ENCODE data around the gene PLBD1. TPM values are rescaled to one million over a fixed set of nuclear protein-coding genes. Genes with fewer than 3 reads are reported as not detected.

The PLBD1 gene
- total RNA-seq, 6 donors from 2014 or later = 17.8 to 69.2 (median 36.5) TPM

- DNase-seq = no peak
- no peak for ATAC-seq (ENCODE audit: low FRiP score in 2 of 2)
These were observed 44.6 kb upstream of the PLBD1 start for GRCh38 chr12:14612250-14612649.

GRCh38 chr12:14611640-14612203, 44.0 kb upstream of the PLBD1 start:
- ATAC-seq (ENCODE audit: low FRiP score in 2 of 2) = no peak
- no peaks in the 10 kb centered on the region for H3K27me3 ChIP-seq
- no peak overlapping the region for H3K4me3 ChIP-seq
- no peak for DNase-seq
- H3K27ac ChIP-seq = no peak overlapping the region
- 96% methylated on average over 3 of the region's 3 CpGs for WGBS, 2 donors
- H3K9me3 ChIP-seq = peaks cover 0 to 27% (median 8%) of the 10 kb centered on the region in 4 donors
- no peaks in the 10 kb centered on the region for H3K36me3 ChIP-seq
- no peak for TF ChIP-seq CTCF (IDR thresholded peaks at IDR 0.05)
- no peak for TF ChIP-seq POLR2A (IDR thresholded peaks at IDR 0.05)
- TF ChIP-seq POLR2AphosphoS5 (IDR thresholded peaks at IDR 0.05) = no peak
- TF ChIP-seq EP300 (IDR thresholded peaks at IDR 0.05) = no peak
- H3K4me1 ChIP-seq = peaks cover 0 to 6% (median 5%) of the 10 kb centered on the region in 4 donors

More at GRCh38 chr12:14612250-14612649, 44.6 kb upstream of the PLBD1 start:
- H3K27me3 ChIP-seq = no peaks in the 10 kb centered on the region
- H3K4me1 ChIP-seq = peaks cover 0 to 6% (median 5%) of the 10 kb centered on the region in 4 donors
- no peak overlapping the region for H3K27ac ChIP-seq
- H3K36me3 ChIP-seq = no peaks in the 10 kb centered on the region
- no peak for TF ChIP-seq CTCF (IDR thresholded peaks at IDR 0.05)
- no peak for TF ChIP-seq POLR2AphosphoS5 (IDR thresholded peaks at IDR 0.05)
- TF ChIP-seq EP300 (IDR thresholded peaks at IDR 0.05) = no peak
- TF ChIP-seq POLR2A (IDR thresholded peaks at IDR 0.05) = no peak
- H3K4me3 ChIP-seq = no peak overlapping the region
- H3K9me3 ChIP-seq = peaks cover 0 to 22% (median 8%) of the 10 kb centered on the region in 4 donors
- 93% methylated on average over 3 of the region's 3 CpGs for WGBS, 2 donors

- DNase-seq (no peak), ATAC-seq (ENCODE audit: low FRiP score in 2 of 2) (no peak)
- no peaks in the 10 kb centered on the region for H3K27me3 ChIP-seq
- H3K9me3 ChIP-seq = peaks cover 13 to 45% (median 25%) of the 10 kb centered on the region in 4 donors
- H3K4me1 ChIP-seq = no peaks in the 10 kb centered on the region
- no peak overlapping the region for H3K27ac ChIP-seq
- H3K4me3 ChIP-seq = no peak overlapping the region
- TF ChIP-seq CTCF (IDR thresholded peaks at IDR 0.05) = no peak
- no peak for TF ChIP-seq EP300 (IDR thresholded peaks at IDR 0.05)
- no peak for TF ChIP-seq POLR2A (IDR thresholded peaks at IDR 0.05)
- no peaks in the 10 kb centered on the region for H3K36me3 ChIP-seq
These were observed 39.9 kb upstream of the PLBD1 start for GRCh38 chr12:14607568-14607967.

- ATAC-seq (ENCODE audit: low FRiP score in 2 of 2) (no peak), DNase-seq (no peak)
- Histone ChIP-seq H3K4me1 (no peaks in the 10 kb centered on the region), H3K27ac (no peak overlapping the region), H3K36me3 (no peaks in the 10 kb centered on the region), H3K27me3 (no peaks in the 10 kb centered on the region), H3K4me3 (no peak overlapping the region), H3K9me3 (peaks cover 10 to 31% (median 22%) of the 10 kb centered on the region in 4 donors)
- 82% methylated on average over 3 of the region's 3 CpGs for WGBS, 2 donors
- TF ChIP-seq EP300 (IDR thresholded peaks at IDR 0.05) (no peak), POLR2A (IDR thresholded peaks at IDR 0.05) (no peak), CTCF (IDR thresholded peaks at IDR 0.05) (no peak), POLR2AphosphoS5 (IDR thresholded peaks at IDR 0.05) (no peak)
These were observed 37.8 kb upstream of the PLBD1 start for GRCh38 chr12:14605401-14605989.

Data from upper lobe of left lung (tissue), 6 donors.